H9 (cell line): Measurements from ENCODE around the gene TMSB4X. TPM values are rescaled to one million over a fixed set of nuclear protein-coding genes. Genes with fewer than 3 reads are reported as not detected.

Experiments
- DNase-seq: peaks from one replicate; pipeline ENCODE4 v3.0.0-alpha.2; 2017
- H2AFZ ChIP-seq: one replicate; pipeline ENCODE4 v1.6.1; 2013; ENCODE audit warnings: mild to moderate bottlenecking, low read length, control low read depth, moderate library complexity
- H2AK5ac ChIP-seq: 2 replicates; pipeline ENCODE4 v1.6.1; 2013; ENCODE audit warnings: low read length, control low read depth, mixed read lengths; ENCODE audit not compliant: insufficient read length
- H2BK120ac ChIP-seq: one replicate; pipeline ENCODE4 v1.6.1; 2013; ENCODE audit warnings: low read depth, mild to moderate bottlenecking, low read length, control low read depth, inconsistent platforms; ENCODE audit not compliant: poor library complexity, severe bottlenecking
- H2BK12ac ChIP-seq: 2 replicates; pipeline ENCODE4 v1.6.1; 2013; ENCODE audit warnings: low read length, control low read depth, mixed read lengths, low read depth; ENCODE audit not compliant: insufficient read length
- H2BK15ac ChIP-seq: 2 replicates; pipeline ENCODE4 v1.6.1; 2013; ENCODE audit warnings: low read depth, low read length, control low read depth
- H2BK20ac ChIP-seq: one replicate; pipeline ENCODE4 v1.6.1; 2013; ENCODE audit warnings: low read depth, mild to moderate bottlenecking, low read length, control low read depth, inconsistent platforms; ENCODE audit not compliant: poor library complexity, severe bottlenecking
- H2BK5ac ChIP-seq: 2 replicates; pipeline ENCODE4 v1.6.1; 2013; ENCODE audit warnings: low read length, control low read depth, mixed read lengths; ENCODE audit not compliant: insufficient read length
- H3K14ac ChIP-seq: 2 replicates; pipeline ENCODE4 v1.6.1; 2013; ENCODE audit warnings: low read length, control low read depth; ENCODE audit not compliant: insufficient read depth
- H3K18ac ChIP-seq: 2 replicates; pipeline ENCODE4 v1.6.1; 2013; ENCODE audit warnings: low read depth, mild to moderate bottlenecking, mixed read lengths, low read length, control low read depth; ENCODE audit not compliant: insufficient read length
- H3K23ac ChIP-seq: 2 replicates; pipeline ENCODE4 v1.6.1; 2013; ENCODE audit warnings: low read length, control low read depth, mixed read lengths, low read depth; ENCODE audit not compliant: insufficient read length
- H3K23me2 ChIP-seq: 2 replicates; pipeline ENCODE4 v1.6.1; 2013; ENCODE audit warnings: low read depth, mild to moderate bottlenecking, mixed read lengths, low read length, control low read depth; ENCODE audit not compliant: insufficient read length, poor library complexity, severe bottlenecking
- H3K27ac ChIP-seq: 2 replicates; pipeline ENCODE4 v1.5.1; 2013; ENCODE audit warnings: low read length, control low read depth, mixed read lengths, low read depth; ENCODE audit not compliant: insufficient read length
- H3K27me3 ChIP-seq: 2 replicates; pipeline ENCODE4 v1.6.1; 2013; ENCODE audit warnings: low read length, control low read depth, inconsistent platforms; ENCODE audit not compliant: insufficient read depth
- H3K4ac ChIP-seq: 2 replicates; pipeline ENCODE4 v1.6.1; 2013; ENCODE audit warnings: low read depth, mild to moderate bottlenecking, control low read depth, inconsistent platforms, low read length, moderate library complexity
- H3K4me1 ChIP-seq: 2 replicates; pipeline ENCODE4 v1.6.1; 2013; ENCODE audit warnings: low read length, control low read depth, inconsistent platforms; ENCODE audit not compliant: insufficient read depth
- H3K4me2 ChIP-seq: 2 replicates; pipeline ENCODE4 v1.6.1; 2013; ENCODE audit warnings: low read length, control low read depth, mixed read lengths; ENCODE audit not compliant: insufficient read length, insufficient read depth
- H3K56ac ChIP-seq: 2 replicates; pipeline ENCODE4 v1.6.1; 2013; ENCODE audit warnings: low read depth, mild to moderate bottlenecking, mixed read lengths, low read length, control low read depth; ENCODE audit not compliant: insufficient read length
- H3K79me1 ChIP-seq: 2 replicates; pipeline ENCODE4 v1.6.1; 2013; ENCODE audit warnings: low read depth, mild to moderate bottlenecking, moderate library complexity, low read length, control low read depth, inconsistent platforms; ENCODE audit not compliant: insufficient read depth, poor library complexity, severe bottlenecking
- H3K79me2 ChIP-seq: 2 replicates; pipeline ENCODE4 v1.6.1; 2013; ENCODE audit warnings: low read length, control low read depth, inconsistent platforms; ENCODE audit not compliant: insufficient read depth
- H3K9ac ChIP-seq: 2 replicates; pipeline ENCODE4 v1.6.1; 2013; ENCODE audit warnings: low read length, control low read depth, mixed read lengths; ENCODE audit not compliant: insufficient read length; ENCODE audit errors: extremely low read depth
- H3K9me3 ChIP-seq: one replicate; pipeline ENCODE4 v1.6.1; 2013; ENCODE audit warnings: low read depth, low read length, inconsistent platforms; ENCODE audit not compliant: control insufficient read depth
- H3T11ph ChIP-seq: one replicate; pipeline ENCODE4 v1.6.1; 2013; ENCODE audit warnings: mild to moderate bottlenecking, low read length, control low read depth, inconsistent platforms
- H4K20me1 ChIP-seq: one replicate; pipeline ENCODE4 v1.6.1; 2013; ENCODE audit not compliant: control insufficient read depth, insufficient read length, insufficient read depth
- H4K5ac ChIP-seq: 2 replicates; pipeline ENCODE4 v1.6.1; 2013; ENCODE audit warnings: low read depth, mild to moderate bottlenecking, mixed read lengths, low read length, control low read depth; ENCODE audit not compliant: insufficient read length
- H4K8ac ChIP-seq: replicated peaks from 2 replicates; pipeline ENCODE4 v1.6.1; 2013; ENCODE audit warnings: low read length, control low read depth, mixed read lengths, low read depth; ENCODE audit not compliant: insufficient read length
- H4K91ac ChIP-seq: 2 replicates; pipeline ENCODE4 v1.6.1; 2013; ENCODE audit warnings: low read depth, mild to moderate bottlenecking, moderate library complexity, mixed read lengths, low read length, control low read depth; ENCODE audit not compliant: insufficient read length
- H3K27ac Mint-ChIP-seq, 3 experiments: 2 replicates in 2 of 3; 3 replicates in 1 of 3; pipeline ENCODE4 v1.8.0; 2020 to 2021; ENCODE audit warnings: mixed read lengths in 3 of 3, mild to moderate bottlenecking in 1 of 3, moderate library complexity in 1 of 3
- H3K27me3 Mint-ChIP-seq: 2 replicates; pipeline ENCODE4 v1.8.0; 2021; ENCODE audit warnings: low read depth, mild to moderate bottlenecking, moderate library complexity, mixed read lengths
- H3K36me3 Mint-ChIP-seq, 3 experiments: 2 replicates in 2 of 3; 3 replicates in 1 of 3; pipeline ENCODE4 v1.8.0; 2020 to 2021; ENCODE audit warnings: low read depth in 3 of 3, mixed read lengths in 3 of 3; ENCODE audit not compliant: insufficient read depth in 1 of 3
- H3K4me1 Mint-ChIP-seq, 2 experiments: 2 replicates each; pipeline ENCODE4 v1.8.0; 2020; ENCODE audit warnings: mixed read lengths in 2 of 2
- H3K4me3 Mint-ChIP-seq, 2 experiments: 2 replicates in 1 of 2; 3 replicates in 1 of 2; pipeline ENCODE4 v1.8.0; 2020 to 2021; ENCODE audit warnings: mild to moderate bottlenecking in 2 of 2, mixed read lengths in 2 of 2, moderate library complexity in 1 of 2
- H3K9me3 Mint-ChIP-seq, 2 experiments: 2 replicates in 1 of 2; 3 replicates in 1 of 2; pipeline ENCODE4 v1.8.0; 2020; ENCODE audit warnings: mild to moderate bottlenecking in 2 of 2, mixed read lengths in 2 of 2, moderate library complexity in 1 of 2
- WGBS: extraction: QIAGEN DNeasy Blood & Tissue Kit; methylation state at CpG from one replicate; pipeline ENCODE4 v1.1.7; 2013; ENCODE audit warnings: missing lambda C conversion rate, low lambda C conversion rate, mixed read lengths; ENCODE audit not compliant: insufficient read length; ENCODE audit errors: extremely low coverage; 5-methylcytosine and 5-hydroxymethylcytosine counted together
- total RNA-seq: library from RNA; stranded (reverse); gene quantifications from 2 replicates; pipeline ENCODE4 v1.2.1, GENCODE V29; 2021
- TF ChIP-seq, protein P1 (sequence below): fragments of 200-600 bp; sonication (generic); conservative IDR thresholded peaks from 3 replicates; pipeline ENCODE4 v1.8.0; 2021; ENCODE audit warnings: antibody characterized with exemption, mild to moderate bottlenecking

Gene TMSB4X
- total RNA-seq, 1 experiment from 2014 or later: 2,733 TPM

GRCh38 chrX:12974305-12974795, 560 bp upstream of the TMSB4X start:
- TF ChIP-seq, protein P1, sequence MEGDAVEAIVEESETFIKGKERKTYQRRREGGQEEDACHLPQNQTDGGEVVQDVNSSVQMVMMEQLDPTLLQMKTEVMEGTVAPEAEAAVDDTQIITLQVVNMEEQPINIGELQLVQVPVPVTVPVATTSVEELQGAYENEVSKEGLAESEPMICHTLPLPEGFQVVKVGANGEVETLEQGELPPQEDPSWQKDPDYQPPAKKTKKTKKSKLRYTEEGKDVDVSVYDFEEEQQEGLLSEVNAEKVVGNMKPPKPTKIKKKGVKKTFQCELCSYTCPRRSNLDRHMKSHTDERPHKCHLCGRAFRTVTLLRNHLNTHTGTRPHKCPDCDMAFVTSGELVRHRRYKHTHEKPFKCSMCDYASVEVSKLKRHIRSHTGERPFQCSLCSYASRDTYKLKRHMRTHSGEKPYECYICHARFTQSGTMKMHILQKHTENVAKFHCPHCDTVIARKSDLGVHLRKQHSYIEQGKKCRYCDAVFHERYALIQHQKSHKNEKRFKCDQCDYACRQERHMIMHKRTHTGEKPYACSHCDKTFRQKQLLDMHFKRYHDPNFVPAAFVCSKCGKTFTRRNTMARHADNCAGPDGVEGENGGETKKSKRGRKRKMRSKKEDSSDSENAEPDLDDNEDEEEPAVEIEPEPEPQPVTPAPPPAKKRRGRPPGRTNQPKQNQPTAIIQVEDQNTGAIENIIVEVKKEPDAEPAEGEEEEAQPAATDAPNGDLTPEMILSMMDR: no peak
- H3K4me1 Mint-ChIP-seq: peaks cover 36 to 44% of the 10 kb centered on the region in 2 experiments
- H3K18ac ChIP-seq: peak overlapping the region; percentile 90
- peak overlapping the region; percentile 74 for H3K27ac ChIP-seq
- peak overlapping the region; percentile 66 to 97 (median 95); a peak in 6 of 7 replicates for H3K27ac Mint-ChIP-seq
- peak overlapping the region; percentile 96 for H4K5ac ChIP-seq
- H4K20me1 ChIP-seq: no peaks in the 10 kb centered on the region
- peak overlapping the region; percentile 82 for H3K4me2 ChIP-seq
- no peaks in the 10 kb centered on the region for H3K27me3 ChIP-seq
- H2BK120ac ChIP-seq: peak overlapping the region; percentile 73
- peak overlapping the region; percentile 90 for H2BK5ac ChIP-seq
- no peak overlapping the region for H3T11ph ChIP-seq
- no peak overlapping the region for H3K23ac ChIP-seq
- WGBS: no CpG with 5 or more reads among the region's 13 CpGs
- H4K8ac ChIP-seq: no peak overlapping the region
- peak overlapping the region; percentile 84; the same call in 1 of the 2 replicates for H3K14ac ChIP-seq
- peaks cover 11% of the 10 kb centered on the region; the same call in 1 of the 2 replicates for H3K79me2 ChIP-seq
- peak overlapping the region; percentile 96 for H3K56ac ChIP-seq
- H3K4me3 Mint-ChIP-seq: peak overlapping the region; percentile 87 to 97
- H3K27me3 Mint-ChIP-seq: no peaks in the 10 kb centered on the region; the same call in 1 of the 2 replicates
- no peaks in the 10 kb centered on the region for H3K9me3 ChIP-seq
- H2AFZ ChIP-seq: no peak overlapping the region
- peaks cover 2% of the 10 kb centered on the region; the same call in 1 of the 2 replicates for H3K4me1 ChIP-seq
- peak overlapping the region; percentile 91 for H3K9ac ChIP-seq
- H3K4ac ChIP-seq: peak overlapping the region; percentile 71; the same call in 1 of the 2 replicates
- no peak overlapping the region for H4K91ac ChIP-seq
- DNase-seq: peak; percentile 54
- H2BK12ac ChIP-seq: peak overlapping the region; percentile 2
- H2BK20ac ChIP-seq: no peak overlapping the region
- no peaks in the 10 kb centered on the region for H3K79me1 ChIP-seq
- peaks cover 25 to 34% (median 28%) of the 10 kb centered on the region in 3 experiments for H3K36me3 Mint-ChIP-seq
- no peak overlapping the region for H2BK15ac ChIP-seq
- H3K9me3 Mint-ChIP-seq: peaks cover 76 to 79% of the 10 kb centered on the region in 2 experiments
- no peaks in the 10 kb centered on the region for H3K23me2 ChIP-seq
- H2AK5ac ChIP-seq: peak overlapping the region; percentile 83
